ENCODE results near the gene ARMC12. TPM values are rescaled to one million over a fixed set of nuclear protein-coding genes. Genes with fewer than 3 reads are reported as not detected.

Gene ARMC12
- total RNA-seq, 1 donor from 2014 or later: 1.9 TPM

GRCh38 chr6:35707714-35708407, 29.0 kb upstream of the ARMC12 start:
- Histone ChIP-seq H3K9ac (no peak overlapping the region), H3K36me3 (no peaks in the 10 kb centered on the region), H3K27me3 (no peaks in the 10 kb centered on the region), H3F3A (ENCODE audit: low read depth) (no peaks in the 10 kb centered on the region), H3K4me3 (no peak overlapping the region), H3K4me2 (no peak overlapping the region), H3K4me1 (no peaks in the 10 kb centered on the region), H3K79me2 (ENCODE audit: low read depth) (no peaks in the 10 kb centered on the region), H3K9me3 (ENCODE audit: low read depth) (no peaks in the 10 kb centered on the region), H4K20me1 (ENCODE audit: low read depth) (no peaks in the 10 kb centered on the region), H2AFZ (replicated peaks) (no peak overlapping the region), H3K27ac (no peak overlapping the region)
- no peaks in the 10 kb centered on the region for H3K4me1 Mint-ChIP-seq
- no peak overlapping the region for H3K4me3 Mint-ChIP-seq
- no peak for DNase-seq (ENCODE audit: low spot score)
- H3K27me3 Mint-ChIP-seq (ENCODE audit: insufficient read depth, low read depth): peaks cover 4% of the 10 kb centered on the region
- no peaks in the 10 kb centered on the region for H3K36me3 Mint-ChIP-seq
- H3K9me3 Mint-ChIP-seq: peaks cover 5% of the 10 kb centered on the region
- H3K27ac Mint-ChIP-seq: no peak overlapping the region
- TF ChIP-seq CTCF (IDR thresholded peaks at IDR 0.05): no peak
- TF ChIP-seq EZH2 (IDR thresholded peaks at IDR 0.05): no peak
- TF ChIP-seq EZH2phosphoT487 (IDR thresholded peaks at IDR 0.05): no peak

GRCh38 chr6:35708585-35708984, 28.2 kb upstream of the ARMC12 start:
- no peaks in the 10 kb centered on the region for H3K79me2 ChIP-seq (ENCODE audit: low read depth)
- H3K4me1 Mint-ChIP-seq: peaks cover 3% of the 10 kb centered on the region
- H3K4me1 ChIP-seq: peaks cover 4% of the 10 kb centered on the region
- no peak overlapping the region for H3K27ac ChIP-seq
- H3K9me3 ChIP-seq (ENCODE audit: low read depth): no peaks in the 10 kb centered on the region
- H3K27ac Mint-ChIP-seq: no peak overlapping the region
- no peaks in the 10 kb centered on the region for H3K36me3 ChIP-seq
- H3K4me2 ChIP-seq: no peak overlapping the region
- H2AFZ ChIP-seq (replicated peaks): no peak overlapping the region
- no peak overlapping the region for H3K9ac ChIP-seq
- TF ChIP-seq EZH2 (IDR thresholded peaks at IDR 0.05) (no peak), EZH2phosphoT487 (IDR thresholded peaks at IDR 0.05) (no peak), CTCF (IDR thresholded peaks at IDR 0.05) (no peak)
- H3K27me3 Mint-ChIP-seq (ENCODE audit: insufficient read depth, low read depth): peaks cover 4% of the 10 kb centered on the region
- H3K27me3 ChIP-seq: no peaks in the 10 kb centered on the region
- H3K36me3 Mint-ChIP-seq: no peaks in the 10 kb centered on the region
- no peak overlapping the region for H3K4me3 Mint-ChIP-seq
- H3F3A ChIP-seq (ENCODE audit: low read depth): peaks cover 4% of the 10 kb centered on the region
- peaks cover 4% of the 10 kb centered on the region for H3K9me3 Mint-ChIP-seq
- H3K4me3 ChIP-seq: no peak overlapping the region
- H4K20me1 ChIP-seq (ENCODE audit: low read depth): no peaks in the 10 kb centered on the region
- DNase-seq (ENCODE audit: low spot score): no peak

- Histone ChIP-seq H3K4me1 (peaks cover 5% of the 10 kb centered on the region), H3K4me3 (no peak overlapping the region), H4K20me1 (ENCODE audit: low read depth) (no peaks in the 10 kb centered on the region), H3K9ac (no peak overlapping the region), H3K27ac (no peak overlapping the region), H3K79me2 (ENCODE audit: low read depth) (no peaks in the 10 kb centered on the region), H3K4me2 (no peak overlapping the region), H3K9me3 (ENCODE audit: low read depth) (no peaks in the 10 kb centered on the region), H3K27me3 (no peaks in the 10 kb centered on the region), H3F3A (ENCODE audit: low read depth) (peaks cover 4% of the 10 kb centered on the region), H2AFZ (replicated peaks) (no peak overlapping the region), H3K36me3 (no peaks in the 10 kb centered on the region)
- H3K27ac Mint-ChIP-seq: no peak overlapping the region
- H3K4me3 Mint-ChIP-seq: no peak overlapping the region
- no peak for TF ChIP-seq EZH2phosphoT487 (IDR thresholded peaks at IDR 0.05)
- TF ChIP-seq CTCF (IDR thresholded peaks at IDR 0.05): no peak
- TF ChIP-seq EZH2 (IDR thresholded peaks at IDR 0.05): no peak
- H3K9me3 Mint-ChIP-seq: no peaks in the 10 kb centered on the region
- peaks cover 4% of the 10 kb centered on the region for H3K27me3 Mint-ChIP-seq (ENCODE audit: insufficient read depth, low read depth)
- H3K36me3 Mint-ChIP-seq: no peaks in the 10 kb centered on the region
- no peak for DNase-seq (ENCODE audit: low spot score)
- peaks cover 7% of the 10 kb centered on the region for H3K4me1 Mint-ChIP-seq
These were observed 26.5 kb upstream of the ARMC12 start for GRCh38 chr6:35710241-35710847.

Measured in neural progenitor cell (in vitro differentiated cells).